ENCODE results near the gene EYA4.
"Not testable (repeated sequence)": the region's sequence is repeated elsewhere in the genome, so short reads cannot be mapped to it uniquely, and the experiment has no call there.

EYA4 gene

GRCh38 chr6:133532908-133533307 lies 291.8 kb downstream of the EYA4 start:
- in situ Hi-C loops (cut with HindIII; ENCODE audit: low pct_ligation_motif_present, low pct_unique_long_range_greater_than_20kb, low sequenced_read_pairs) = no loop called here
- DNase-seq = no peak

- in situ Hi-C loops (cut with HindIII; ENCODE audit: low pct_ligation_motif_present, low pct_unique_long_range_greater_than_20kb, low sequenced_read_pairs) = no loop called here
- DNase-seq = no peak
Observed at GRCh38 chr6:133539502-133540259, 298.5 kb downstream of the EYA4 start.

- in situ Hi-C loops (cut with HindIII; ENCODE audit: low pct_ligation_motif_present, low pct_unique_long_range_greater_than_20kb, low sequenced_read_pairs) = no loop called here
- no peak for DNase-seq
Observed at GRCh38 chr6:133540361-133540760, 299.2 kb downstream of the EYA4 start.

- in situ Hi-C loops (cut with HindIII; ENCODE audit: low pct_ligation_motif_present, low pct_unique_long_range_greater_than_20kb, low sequenced_read_pairs) = no loop called here
- no peak for DNase-seq
Observed at GRCh38 chr6:133541040-133541439, 299.9 kb downstream of the EYA4 start.

- no peak for DNase-seq
- in situ Hi-C loops (cut with HindIII; ENCODE audit: low pct_ligation_motif_present, low pct_unique_long_range_greater_than_20kb, low sequenced_read_pairs) = no loop called here
Observed at GRCh38 chr6:133542056-133542821, 301.1 kb downstream of the EYA4 start.

GRCh38 chr6:133544419-133544818 lies 303.3 kb downstream of the EYA4 start:
- in situ Hi-C loops (cut with HindIII; ENCODE audit: low pct_ligation_motif_present, low pct_unique_long_range_greater_than_20kb, low sequenced_read_pairs) = no loop called here
- DNase-seq = no peak

- in situ Hi-C loops (cut with HindIII; ENCODE audit: low pct_ligation_motif_present, low pct_unique_long_range_greater_than_20kb, low sequenced_read_pairs) = no loop called here
Observed at GRCh38 chr6:133546098-133546497, 304.9 kb downstream of the EYA4 start.

GRCh38 chr6:133547136-133547535 lies 306.0 kb downstream of the EYA4 start:
- DNase-seq = no peak
- in situ Hi-C loops (cut with HindIII; ENCODE audit: low pct_ligation_motif_present, low pct_unique_long_range_greater_than_20kb, low sequenced_read_pairs) = no loop called here

More at GRCh38 chr6:133546098-133546497, 304.9 kb downstream of the EYA4 start:
- DNase-seq = no peak

GRCh38 chr6:133548423-133549159 lies 307.4 kb downstream of the EYA4 start:
- in situ Hi-C loops (cut with HindIII; ENCODE audit: low pct_ligation_motif_present, low pct_unique_long_range_greater_than_20kb, low sequenced_read_pairs) = no loop called here
- no peak for DNase-seq

GRCh38 chr6:133549371-133549801 lies 308.2 kb downstream of the EYA4 start:
- DNase-seq = no peak
- in situ Hi-C loops (cut with HindIII; ENCODE audit: low pct_ligation_motif_present, low pct_unique_long_range_greater_than_20kb, low sequenced_read_pairs) = no loop called here

- in situ Hi-C loops (cut with HindIII; ENCODE audit: low pct_ligation_motif_present, low pct_unique_long_range_greater_than_20kb, low sequenced_read_pairs) = no loop called here
- DNase-seq = no peak
Observed at GRCh38 chr6:133550026-133550425, 308.9 kb downstream of the EYA4 start.

- in situ Hi-C loops (cut with HindIII; ENCODE audit: low pct_ligation_motif_present, low pct_unique_long_range_greater_than_20kb, low sequenced_read_pairs) = no loop called here
- DNase-seq = no peak
Observed at GRCh38 chr6:133551436-133551835, 310.3 kb downstream of the EYA4 start.

- in situ Hi-C loops (cut with HindIII; ENCODE audit: low pct_ligation_motif_present, low pct_unique_long_range_greater_than_20kb, low sequenced_read_pairs) = no loop called here
- peak; percentile 19 for DNase-seq
Observed at GRCh38 chr6:133551847-133552341, 310.7 kb downstream of the EYA4 start.

- DNase-seq = peak; percentile 51
- in situ Hi-C loops (cut with HindIII; ENCODE audit: low pct_ligation_motif_present, low pct_unique_long_range_greater_than_20kb, low sequenced_read_pairs) = no loop called here
Observed at GRCh38 chr6:133553652-133554051, 312.5 kb downstream of the EYA4 start.

GRCh38 chr6:133554121-133554520 lies 313.0 kb downstream of the EYA4 start:
- DNase-seq; in situ Hi-C loops (cut with HindIII; ENCODE audit: low pct_ligation_motif_present, low pct_unique_long_range_greater_than_20kb, low sequenced_read_pairs): not testable (repeated sequence)

- no peak for DNase-seq
- in situ Hi-C loops (cut with HindIII; ENCODE audit: low pct_ligation_motif_present, low pct_unique_long_range_greater_than_20kb, low sequenced_read_pairs) = no loop called here
Observed at GRCh38 chr6:133555685-133556084, 314.5 kb downstream of the EYA4 start.

- DNase-seq = no peak
- in situ Hi-C loops (cut with HindIII; ENCODE audit: low pct_ligation_motif_present, low pct_unique_long_range_greater_than_20kb, low sequenced_read_pairs) = no loop called here
Observed at GRCh38 chr6:133559926-133560325, 318.8 kb downstream of the EYA4 start.

GRCh38 chr6:133567636-133568035 lies 326.5 kb downstream of the EYA4 start:
- in situ Hi-C loops (cut with HindIII; ENCODE audit: low pct_ligation_motif_present, low pct_unique_long_range_greater_than_20kb, low sequenced_read_pairs) = no loop called here
- no peak for DNase-seq
